ENCODE measurements around the gene XAGE5.
"Not testable (repeated sequence)": the region's sequence is repeated elsewhere in the genome, so short reads cannot be mapped to it uniquely, and the experiment has no call there.

The XAGE5 gene

DNA sequence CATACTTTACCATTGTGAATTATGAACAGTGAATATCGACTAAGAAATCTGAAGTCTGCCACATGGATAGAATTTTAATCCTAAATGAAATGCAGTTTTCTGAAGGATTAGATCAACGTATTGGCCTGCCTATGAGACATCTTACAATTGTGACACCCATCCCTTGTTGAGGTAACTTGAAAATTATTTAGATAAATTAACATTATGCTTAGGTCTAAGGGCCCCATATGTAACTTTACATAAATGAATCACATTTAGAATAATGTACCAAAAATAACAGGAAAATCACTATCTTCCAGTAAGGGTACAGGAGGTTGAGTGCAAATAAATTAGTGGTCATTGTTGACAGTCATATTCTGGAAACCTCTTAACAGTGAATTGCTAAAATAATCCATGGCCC, 13.5 kb downstream of the XAGE5 start (continued):
- TF ChIP-seq, protein P1, sequence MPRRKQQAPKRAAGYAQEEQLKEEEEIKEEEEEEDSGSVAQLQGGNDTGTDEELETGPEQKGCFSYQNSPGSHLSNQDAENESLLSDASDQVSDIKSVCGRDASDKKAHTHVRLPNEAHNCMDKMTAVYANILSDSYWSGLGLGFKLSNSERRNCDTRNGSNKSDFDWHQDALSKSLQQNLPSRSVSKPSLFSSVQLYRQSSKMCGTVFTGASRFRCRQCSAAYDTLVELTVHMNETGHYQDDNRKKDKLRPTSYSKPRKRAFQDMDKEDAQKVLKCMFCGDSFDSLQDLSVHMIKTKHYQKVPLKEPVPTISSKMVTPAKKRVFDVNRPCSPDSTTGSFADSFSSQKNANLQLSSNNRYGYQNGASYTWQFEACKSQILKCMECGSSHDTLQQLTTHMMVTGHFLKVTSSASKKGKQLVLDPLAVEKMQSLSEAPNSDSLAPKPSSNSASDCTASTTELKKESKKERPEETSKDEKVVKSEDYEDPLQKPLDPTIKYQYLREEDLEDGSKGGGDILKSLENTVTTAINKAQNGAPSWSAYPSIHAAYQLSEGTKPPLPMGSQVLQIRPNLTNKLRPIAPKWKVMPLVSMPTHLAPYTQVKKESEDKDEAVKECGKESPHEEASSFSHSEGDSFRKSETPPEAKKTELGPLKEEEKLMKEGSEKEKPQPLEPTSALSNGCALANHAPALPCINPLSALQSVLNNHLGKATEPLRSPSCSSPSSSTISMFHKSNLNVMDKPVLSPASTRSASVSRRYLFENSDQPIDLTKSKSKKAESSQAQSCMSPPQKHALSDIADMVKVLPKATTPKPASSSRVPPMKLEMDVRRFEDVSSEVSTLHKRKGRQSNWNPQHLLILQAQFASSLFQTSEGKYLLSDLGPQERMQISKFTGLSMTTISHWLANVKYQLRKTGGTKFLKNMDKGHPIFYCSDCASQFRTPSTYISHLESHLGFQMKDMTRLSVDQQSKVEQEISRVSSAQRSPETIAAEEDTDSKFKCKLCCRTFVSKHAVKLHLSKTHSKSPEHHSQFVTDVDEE (CRISPR knock-in tag; IDR thresholded peaks at IDR 0.05) = no peak

DNA sequence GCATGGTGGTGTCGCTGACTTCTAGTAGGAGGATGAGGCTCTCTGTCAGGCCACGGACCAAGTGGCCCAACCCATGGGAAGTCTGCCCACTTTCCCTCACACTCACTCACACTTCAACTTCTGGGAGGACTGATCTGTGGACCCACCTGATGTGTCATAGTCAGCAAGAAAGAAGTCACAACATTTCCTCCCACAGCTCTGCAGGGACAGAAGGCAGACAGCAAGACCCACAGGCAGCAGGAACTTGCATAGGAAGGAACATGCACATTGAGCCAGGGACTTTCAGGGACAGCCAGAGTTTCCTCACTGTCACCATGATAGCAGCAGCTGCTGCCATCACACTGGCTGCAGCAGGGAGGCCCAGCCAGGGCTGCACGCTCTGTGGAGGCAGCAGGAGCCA, 19.5 kb downstream of the XAGE5 start:
- no peak for ATAC-seq
- no peak for TF ChIP-seq BACH2 (CRISPR knock-in tag; IDR thresholded peaks at IDR 0.05; ENCODE audit: borderline replicate concordance)
- TF ChIP-seq ZNF565 (CRISPR knock-in tag; conservative IDR thresholded peaks at IDR 0.05; ENCODE audit: low read depth) = no peak
- TF ChIP-seq ZFP3 (CRISPR knock-in tag; IDR thresholded peaks at IDR 0.05) = no peak
- no peak for TF ChIP-seq PPARA (CRISPR knock-in tag; IDR thresholded peaks at IDR 0.05; ENCODE audit: borderline replicate concordance)
- TF ChIP-seq, protein P2, sequence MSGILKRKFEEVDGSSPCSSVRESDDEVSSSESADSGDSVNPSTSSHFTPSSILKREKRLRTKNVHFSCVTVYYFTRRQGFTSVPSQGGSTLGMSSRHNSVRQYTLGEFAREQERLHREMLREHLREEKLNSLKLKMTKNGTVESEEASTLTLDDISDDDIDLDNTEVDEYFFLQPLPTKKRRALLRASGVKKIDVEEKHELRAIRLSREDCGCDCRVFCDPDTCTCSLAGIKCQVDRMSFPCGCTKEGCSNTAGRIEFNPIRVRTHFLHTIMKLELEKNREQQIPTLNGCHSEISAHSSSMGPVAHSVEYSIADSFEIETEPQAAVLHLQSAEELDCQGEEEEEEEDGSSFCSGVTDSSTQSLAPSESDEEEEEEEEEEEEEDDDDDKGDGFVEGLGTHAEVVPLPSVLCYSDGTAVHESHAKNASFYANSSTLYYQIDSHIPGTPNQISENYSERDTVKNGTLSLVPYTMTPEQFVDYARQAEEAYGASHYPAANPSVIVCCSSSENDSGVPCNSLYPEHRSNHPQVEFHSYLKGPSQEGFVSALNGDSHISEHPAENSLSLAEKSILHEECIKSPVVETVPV (CRISPR knock-in tag; IDR thresholded peaks at IDR 0.05) = no peak
- no peak for TF ChIP-seq GLIS3 (CRISPR knock-in tag; IDR thresholded peaks at IDR 0.05)
- TF ChIP-seq ZNF70 (CRISPR knock-in tag; IDR thresholded peaks at IDR 0.05) = no peak
- TF ChIP-seq OSR1 (CRISPR knock-in tag; IDR thresholded peaks at IDR 0.05) = no peak
- TF ChIP-seq ZFP30 (CRISPR knock-in tag; IDR thresholded peaks at IDR 0.05) = no peak
- TF ChIP-seq ARNTL (CRISPR knock-in tag; IDR thresholded peaks at IDR 0.05; ENCODE audit: borderline replicate concordance, low read depth) = no peak
- no peak for TF ChIP-seq ZNF8 (CRISPR knock-in tag; IDR thresholded peaks at IDR 0.05)
- no peak for TF ChIP-seq ZC3H10 (CRISPR knock-in tag; IDR thresholded peaks at IDR 0.05)
- TF ChIP-seq TOX (CRISPR knock-in tag; IDR thresholded peaks at IDR 0.05; ENCODE audit: borderline replicate concordance) = no peak
- no peak for TF ChIP-seq SNAI2 (CRISPR knock-in tag; IDR thresholded peaks at IDR 0.05)
- TF ChIP-seq, protein P1 (CRISPR knock-in tag; IDR thresholded peaks at IDR 0.05) = no peak
- TF ChIP-seq ESRRG (CRISPR knock-in tag; IDR thresholded peaks at IDR 0.05) = no peak
- TF ChIP-seq RARB (CRISPR knock-in tag; IDR thresholded peaks at IDR 0.05) = no peak

DNA sequence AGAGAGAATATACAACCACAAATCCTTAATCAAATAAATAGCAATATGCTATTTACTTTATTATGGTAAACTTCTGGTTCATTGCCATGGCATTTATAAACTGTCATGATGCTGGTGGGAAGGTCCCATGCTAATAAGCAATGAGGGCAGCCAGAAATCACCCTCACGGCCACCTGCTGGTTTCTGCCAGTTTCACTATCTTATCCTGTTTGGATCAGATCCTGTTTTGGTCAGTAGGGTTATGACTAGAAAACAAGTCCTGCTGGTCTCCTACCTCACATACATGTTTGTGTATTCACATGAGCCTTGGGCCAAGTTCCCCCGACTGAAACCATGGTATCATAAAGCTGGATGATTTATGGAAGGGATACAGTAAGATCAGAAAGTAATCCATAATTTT, 28.1 kb downstream of the XAGE5 start:
- ATAC-seq = no peak
- TF ChIP-seq SNAI2 (CRISPR knock-in tag; IDR thresholded peaks at IDR 0.05) (no peak), ZNF8 (CRISPR knock-in tag; IDR thresholded peaks at IDR 0.05) (no peak), CSDC2 (CRISPR knock-in tag; IDR thresholded peaks at IDR 0.05) (no peak), ZFP30 (CRISPR knock-in tag; IDR thresholded peaks at IDR 0.05) (no peak), ISL1 (CRISPR knock-in tag; IDR thresholded peaks at IDR 0.05) (no peak), GLIS3 (CRISPR knock-in tag; IDR thresholded peaks at IDR 0.05) (no peak), OSR1 (CRISPR knock-in tag; IDR thresholded peaks at IDR 0.05) (no peak), PPARA (CRISPR knock-in tag; IDR thresholded peaks at IDR 0.05; ENCODE audit: borderline replicate concordance) (no peak), RARB (CRISPR knock-in tag; IDR thresholded peaks at IDR 0.05) (no peak)
- TF ChIP-seq, protein P3, sequence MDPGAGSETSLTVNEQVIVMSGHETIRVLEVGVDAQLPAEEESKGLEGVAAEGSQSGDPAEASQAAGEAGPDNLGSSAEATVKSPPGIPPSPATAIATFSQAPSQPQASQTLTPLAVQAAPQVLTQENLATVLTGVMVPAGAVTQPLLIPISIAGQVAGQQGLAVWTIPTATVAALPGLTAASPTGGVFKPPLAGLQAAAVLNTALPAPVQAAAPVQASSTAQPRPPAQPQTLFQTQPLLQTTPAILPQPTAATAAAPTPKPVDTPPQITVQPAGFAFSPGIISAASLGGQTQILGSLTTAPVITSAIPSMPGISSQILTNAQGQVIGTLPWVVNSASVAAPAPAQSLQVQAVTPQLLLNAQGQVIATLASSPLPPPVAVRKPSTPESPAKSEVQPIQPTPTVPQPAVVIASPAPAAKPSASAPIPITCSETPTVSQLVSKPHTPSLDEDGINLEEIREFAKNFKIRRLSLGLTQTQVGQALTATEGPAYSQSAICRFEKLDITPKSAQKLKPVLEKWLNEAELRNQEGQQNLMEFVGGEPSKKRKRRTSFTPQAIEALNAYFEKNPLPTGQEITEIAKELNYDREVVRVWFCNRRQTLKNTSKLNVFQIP (CRISPR knock-in tag; IDR thresholded peaks at IDR 0.05; ENCODE audit: borderline replicate concordance, low read depth) = no peak
- TF ChIP-seq, protein P1 (CRISPR knock-in tag; IDR thresholded peaks at IDR 0.05) = no peak
- TF ChIP-seq, protein P4, sequence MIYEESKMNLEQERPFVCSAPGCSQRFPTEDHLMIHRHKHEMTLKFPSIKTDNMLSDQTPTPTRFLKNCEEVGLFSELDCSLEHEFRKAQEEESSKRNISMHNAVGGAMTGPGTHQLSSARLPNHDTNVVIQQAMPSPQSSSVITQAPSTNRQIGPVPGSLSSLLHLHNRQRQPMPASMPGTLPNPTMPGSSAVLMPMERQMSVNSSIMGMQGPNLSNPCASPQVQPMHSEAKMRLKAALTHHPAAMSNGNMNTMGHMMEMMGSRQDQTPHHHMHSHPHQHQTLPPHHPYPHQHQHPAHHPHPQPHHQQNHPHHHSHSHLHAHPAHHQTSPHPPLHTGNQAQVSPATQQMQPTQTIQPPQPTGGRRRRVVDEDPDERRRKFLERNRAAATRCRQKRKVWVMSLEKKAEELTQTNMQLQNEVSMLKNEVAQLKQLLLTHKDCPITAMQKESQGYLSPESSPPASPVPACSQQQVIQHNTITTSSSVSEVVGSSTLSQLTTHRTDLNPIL (CRISPR knock-in tag; IDR thresholded peaks at IDR 0.05; ENCODE audit: low read depth) = no peak

DNA sequence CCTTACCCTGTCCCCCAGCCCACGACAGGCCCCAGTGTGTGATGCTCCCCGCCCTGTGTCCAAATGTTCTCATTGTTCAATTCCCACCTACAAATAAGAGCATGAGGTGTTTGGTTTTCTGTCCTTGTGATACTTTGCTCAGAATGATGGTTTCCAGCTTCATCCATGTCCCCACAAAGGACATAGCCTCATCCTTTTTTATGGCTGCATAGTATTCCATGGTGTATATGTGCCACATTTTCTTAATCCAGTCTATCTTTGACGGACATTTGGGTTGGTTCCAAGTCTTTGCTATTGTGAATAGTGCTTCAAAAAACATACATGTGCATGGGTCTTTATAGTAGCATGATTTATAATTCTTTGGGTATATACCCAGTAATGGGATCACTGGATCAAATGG, 32.5 kb downstream of the XAGE5 start:
- not testable (repeated sequence) for ATAC-seq

Measured in SK-N-SH treated with all-trans-retinoic acid at 6 μM for 48 hours (cell line).